ENCODE results near the gene CRELD1.
A peak's percentile ranks its signal among the peaks of the same experiment; 100 is the strongest.

CRELD1 gene

GRCh38 chr3:9888540-9888939, 45.1 kb upstream of the CRELD1 start:
- no peak for TF ChIP-seq TAF1 (IDR thresholded peaks at IDR 0.05; ENCODE audit: borderline replicate concordance, insufficient read depth, low read length)

GRCh38 chr3:9889405-9889804, 44.2 kb upstream of the CRELD1 start:
- TF ChIP-seq POLR2AphosphoS5 (IDR thresholded peaks at IDR 0.05; ENCODE audit: low read depth, low read length) = no peak
- no peak for TF ChIP-seq SIN3A (IDR thresholded peaks at IDR 0.05; ENCODE audit: borderline replicate concordance, insufficient read depth, low read length)
- no peak for TF ChIP-seq REST (IDR thresholded peaks at IDR 0.05; ENCODE audit: insufficient read depth in 1 of 2, low read depth in 2 of 2, low read length in 2 of 2)
- no peak for TF ChIP-seq TAF1 (IDR thresholded peaks at IDR 0.05; ENCODE audit: borderline replicate concordance, insufficient read depth, low read length)
- no peak for TF ChIP-seq FOXP2 (optimal IDR thresholded peaks at IDR 0.05; ENCODE audit: borderline replicate concordance, extremely low read depth, extremely low read length, insufficient read depth)

GRCh38 chr3:9890249-9891071, 43.2 kb upstream of the CRELD1 start, which contains the start of gene JAGN1:
JAGN1 (plus strand) TSS chr3:9890610; CDS start chr3:9890723, 113 bp downstream.
- TF ChIP-seq SIN3A (IDR thresholded peaks at IDR 0.05; ENCODE audit: borderline replicate concordance, insufficient read depth, low read length) (no peak; the same call in 1 of the 2 replicates), REST (IDR thresholded peaks at IDR 0.05; ENCODE audit: insufficient read depth in 1 of 2, low read depth in 2 of 2, low read length in 2 of 2) (0 out of 4 replicates have a peak, but pooled peaks have one; percentile 15 to 16), POLR2AphosphoS5 (IDR thresholded peaks at IDR 0.05; ENCODE audit: low read depth, low read length) (peak; percentile 72), TAF1 (IDR thresholded peaks at IDR 0.05; ENCODE audit: borderline replicate concordance, insufficient read depth, low read length) (peak; percentile 92), FOXP2 (optimal IDR thresholded peaks at IDR 0.05; ENCODE audit: borderline replicate concordance, extremely low read depth, extremely low read length, insufficient read depth) (peak; percentile 60)

GRCh38 chr3:9891072-9891622, 42.5 kb upstream of the CRELD1 start:
- no peak for TF ChIP-seq REST (IDR thresholded peaks at IDR 0.05; ENCODE audit: insufficient read depth in 1 of 2, low read depth in 2 of 2, low read length in 2 of 2)
- no peak for TF ChIP-seq SIN3A (IDR thresholded peaks at IDR 0.05; ENCODE audit: borderline replicate concordance, insufficient read depth, low read length)
- no peak for TF ChIP-seq TAF1 (IDR thresholded peaks at IDR 0.05; ENCODE audit: borderline replicate concordance, insufficient read depth, low read length)

- TF ChIP-seq POLR2AphosphoS5 (IDR thresholded peaks at IDR 0.05; ENCODE audit: low read depth, low read length) (no peak), TAF1 (IDR thresholded peaks at IDR 0.05; ENCODE audit: borderline replicate concordance, insufficient read depth, low read length) (no peak), FOXP2 (optimal IDR thresholded peaks at IDR 0.05; ENCODE audit: borderline replicate concordance, extremely low read depth, extremely low read length, insufficient read depth) (no peak), REST (IDR thresholded peaks at IDR 0.05; ENCODE audit: insufficient read depth in 1 of 2, low read depth in 2 of 2, low read length in 2 of 2) (no peak), SIN3A (IDR thresholded peaks at IDR 0.05; ENCODE audit: borderline replicate concordance, insufficient read depth, low read length) (no peak)
Observed at GRCh38 chr3:9893739-9894138, 39.9 kb upstream of the CRELD1 start.

All from PFSK-1 (cell line).